Endothelial cell of umbilical vein (primary cell): Measurements from ENCODE around the gene KRTAP19-8. TPM values are rescaled to one million over a fixed set of nuclear protein-coding genes. Genes with fewer than 3 reads are reported as not detected.

ENCODE experiments used
- BruUV-seq: library from RNA; stranded (reverse); fragments of 400-500 nt; replicated peaks from 2 replicates; lab custom pipeline; 2021; lab: Mats Ljungman, UMichigan
- CTCF ChIA-PET: fragments of 300-600, 350-600 bp; sonication (Branson Sonifier 250); formaldehyde crosslinking; loops from one replicate; lab custom pipeline; 2021; ENCODE audit warnings: antibody characterized with exemption, inconsistent platforms; lab: Charles Lee
- POLR2A ChIA-PET: fragments of 300-600, 350-600 bp; sonication (Branson Sonifier 250); formaldehyde crosslinking; loops from one replicate; lab custom pipeline; 2021; ENCODE audit warnings: antibody characterized with exemption, inconsistent platforms; lab: Charles Lee
- DNase-seq: peaks from one replicate; pipeline ENCODE4 v3.0.0-alpha.2; 2011; ENCODE audit warnings: low read depth, low spot score
- FAIRE-seq: peaks from 2 replicates; lab custom pipeline; 2011; peaks lifted over from hg19 to GRCh38; lab: Jason Lieb, UNC
- H2AFZ ChIP-seq: 2 replicates; pipeline ENCODE4 v1.6.0; 2012; ENCODE audit warnings: low read depth, low read length, control low read depth, inconsistent platforms
- H3K27ac ChIP-seq: 2 replicates; pipeline ENCODE4 v1.5.1; 2011; ENCODE audit warnings: low read depth, mild to moderate bottlenecking, control low read depth, low read length, moderate library complexity; ENCODE audit not compliant: insufficient read depth
- H3K27me3 ChIP-seq, 2 experiments: 2 replicates each; pipeline versions ENCODE4 v1.6.0 to v1.6.1; 2011; ENCODE audit warnings: low read length in 2 of 2, mixed read lengths in 1 of 2; ENCODE audit not compliant: control insufficient read depth in 2 of 2, insufficient read depth in 2 of 2
- H3K36me3 ChIP-seq, 2 experiments: 2 replicates in 1 of 2; 3 replicates in 1 of 2; pipeline ENCODE4 v1.5.1; 2011; ENCODE audit warnings: low read length in 2 of 2, mild to moderate bottlenecking in 1 of 2, moderate library complexity in 1 of 2; ENCODE audit not compliant: control insufficient read depth in 2 of 2, insufficient read depth in 2 of 2; ENCODE audit errors: extremely low read depth in 1 of 2
- H3K4me1 ChIP-seq: 3 replicates; pipeline ENCODE4 v1.5.1; 2011; ENCODE audit warnings: mild to moderate bottlenecking, low read length; ENCODE audit not compliant: control insufficient read depth, insufficient read depth; ENCODE audit errors: extremely low read depth
- H3K4me2 ChIP-seq: 2 replicates; pipeline ENCODE4 v1.6.1; 2011; ENCODE audit warnings: low read length, control low read depth, mixed read lengths; ENCODE audit not compliant: insufficient read depth
- H3K4me3 ChIP-seq, 3 experiments: fragments of 200-600 bp in 1 of 3; sonication (generic), shearing (Covaris generic) in 1 of 3; replicated peaks in 1 of 3; 2 replicates each; pipeline ENCODE4 v1.5.1; 2011 to 2016; ENCODE audit warnings: control low read depth in 3 of 3, low read length in 3 of 3, mild to moderate bottlenecking in 2 of 3, inconsistent platforms in 1 of 3, low read depth in 1 of 3, moderate library complexity in 1 of 3; ENCODE audit not compliant: insufficient read depth in 1 of 3
- H3K79me2 ChIP-seq: 2 replicates; pipeline ENCODE4 v1.6.0; 2012; ENCODE audit warnings: low read length, inconsistent platforms; ENCODE audit not compliant: control insufficient read depth, insufficient read depth
- H3K9ac ChIP-seq: replicated peaks from 2 replicates; pipeline ENCODE3; 2011; ENCODE audit warnings: low read length, control low read depth; ENCODE audit not compliant: insufficient read depth; ENCODE audit errors: extremely low read depth
- H3K9me1 ChIP-seq: replicated peaks from 3 replicates; pipeline ENCODE4 v1.6.0; 2011; ENCODE audit warnings: mild to moderate bottlenecking, low read length; ENCODE audit not compliant: control insufficient read depth, insufficient read depth; ENCODE audit errors: extremely low read depth
- H3K9me3 ChIP-seq: replicated peaks from 2 replicates; pipeline ENCODE4 v1.5.1; 2012; ENCODE audit warnings: low read length, inconsistent platforms; ENCODE audit not compliant: control insufficient read depth, insufficient read depth
- H4K20me1 ChIP-seq: replicated peaks from 2 replicates; pipeline ENCODE3; 2011; ENCODE audit warnings: mild to moderate bottlenecking, low read length; ENCODE audit not compliant: control insufficient read depth, insufficient read depth; ENCODE audit errors: extremely low read depth
- CTCF ChIP-seq, 2 donors: IDR thresholded peaks; 1 replicate in 1 of 2; 2 replicates in 1 of 2; pipeline ENCODE4 v1.5.1; 2011; ENCODE audit warnings: low read length in 2 of 2, mild to moderate bottlenecking in 2 of 2, moderate library complexity in 2 of 2, control low read depth in 1 of 2, inconsistent platforms in 1 of 2, low read depth in 1 of 2; ENCODE audit not compliant: insufficient read depth in 1 of 2; ENCODE audit errors: extremely low read depth in 1 of 2
- EZH2 ChIP-seq: IDR thresholded peaks from 2 replicates; pipeline ENCODE4 v1.6.1; 2012; ENCODE audit warnings: borderline replicate concordance, low read depth, mild to moderate bottlenecking, moderate library complexity, low read length, inconsistent platforms; ENCODE audit not compliant: severe bottlenecking
- FOS ChIP-seq: IDR thresholded peaks from 2 replicates; pipeline ENCODE4 v1.6.1; 2011; ENCODE audit warnings: mild to moderate bottlenecking, low read length, moderate library complexity, borderline replicate concordance; ENCODE audit not compliant: insufficient read depth
- GATA2 ChIP-seq: IDR thresholded peaks from 2 replicates; pipeline ENCODE4 v1.7.0; 2011; ENCODE audit warnings: low read depth, mild to moderate bottlenecking, moderate library complexity, mixed read lengths, low read length; ENCODE audit not compliant: insufficient read length, insufficient read depth
- JUN ChIP-seq: IDR thresholded peaks from 2 replicates; pipeline ENCODE4 v1.6.1; 2011; ENCODE audit warnings: borderline replicate concordance, low read depth; ENCODE audit not compliant: insufficient read length, insufficient read depth
- MYC ChIP-seq: IDR thresholded peaks from one replicate; pipeline ENCODE4 v1.6.1; 2011; ENCODE audit warnings: mild to moderate bottlenecking, low read depth, low read length
- POLR2A ChIP-seq: IDR thresholded peaks from 2 replicates; pipeline ENCODE4 v1.6.1; 2012; ENCODE audit warnings: low read depth, mild to moderate bottlenecking, control low read depth, low read length
- POLR2AphosphoS5 ChIP-seq: IDR thresholded peaks from 2 replicates; pipeline ENCODE4 v1.6.1; 2012; ENCODE audit warnings: low read depth, mild to moderate bottlenecking, control low read depth, low read length, moderate library complexity; ENCODE audit not compliant: insufficient read depth
- dilution Hi-C: fragments of 300-500 bp; cut with MboI; formaldehyde crosslinking; loops from one replicate; pipeline ENCODE4 v1.15.0; 2019; ENCODE audit warnings: low sequenced_read_pairs; ENCODE audit not compliant: extremely low pct_ligation_motif_present
- intact Hi-C: fragments of 100-400 bp; cut with micrococcal nuclease; formaldehyde crosslinking; loops from one replicate; pipeline ENCODE4 v1.10.0; 2022
- polyA plus RNA-seq, 4 experiments: library from polyadenylated mRNA; depleted of rRNA in 3 of 4; stranded (reverse) in 3 of 4; unstranded in 1 of 4; fragments of >200 nt; gene quantifications; 2 replicates each; pipeline versions ENCODE4 v1.2.1 to v1.2.3, GENCODE V29; 2011 to 2012; ENCODE audit warnings: missing spikeins in 1 of 4
- total RNA-seq: library from RNA; stranded (reverse); gene quantifications from 2 replicates; pipeline ENCODE4 v1.2.3, GENCODE V29; 2021

Gene KRTAP19-8
- total and polyA plus RNA-seq, 2 donors (not counting 3 experiments of a cell fraction or from before 2014, with no cell fraction given): not detected

DNA sequence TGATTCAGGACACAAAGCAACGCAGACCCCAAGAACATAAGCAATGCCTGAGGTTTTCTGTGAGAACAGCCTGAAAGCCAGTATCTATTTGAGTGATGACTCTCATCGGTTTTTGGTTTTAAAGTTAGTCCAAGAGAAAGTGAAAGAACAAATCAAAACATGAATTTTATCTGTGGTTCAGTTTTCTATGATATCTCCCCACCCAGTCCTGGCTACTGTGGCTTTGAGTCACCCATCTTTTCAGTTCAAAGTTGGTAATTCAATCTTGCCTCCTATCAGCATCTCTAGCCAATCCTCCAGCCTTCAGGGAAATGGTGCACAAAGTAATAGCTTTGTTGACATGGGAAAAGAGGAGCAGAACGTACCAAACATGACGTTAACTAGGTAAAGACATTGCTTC, 40.5 kb upstream of the KRTAP19-8 start:
- dilution Hi-C loops: no loop called here
- CTCF ChIA-PET: no interaction called here

More for the DNA sequence above, 40.5 kb upstream of the KRTAP19-8 start:
- Histone ChIP-seq H2AFZ (no peak overlapping the region), H3K9ac (no peak overlapping the region), H3K9me1 (no peaks in the 10 kb centered on the region), H3K9me3 (no peaks in the 10 kb centered on the region), H3K36me3 (no peaks in the 10 kb centered on the region), H3K4me1 (no peaks in the 10 kb centered on the region), H3K79me2 (no peaks in the 10 kb centered on the region), H3K4me3 (no peak overlapping the region), H3K4me2 (no peak overlapping the region), H3K27me3 (no peaks in the 10 kb centered on the region), H3K27ac (no peak overlapping the region), H4K20me1 (no peaks in the 10 kb centered on the region)
- POLR2A ChIA-PET: no interaction called here
- BruUV-seq: no TSS peak
- intact Hi-C loops: no loop called here
- DNase-seq: no peak
- FAIRE-seq: no peak
- no peak for TF ChIP-seq GATA2
- no peak for TF ChIP-seq POLR2A
- TF ChIP-seq EZH2: no peak
- TF ChIP-seq JUN: no peak
- no peak for TF ChIP-seq CTCF (IDR thresholded peaks at IDR 0.05; ENCODE audit: extremely low read depth in 1 of 2, insufficient read depth in 1 of 2, low read depth in 1 of 2, low read length in 2 of 2)
- TF ChIP-seq POLR2AphosphoS5: no peak
- no peak for TF ChIP-seq FOS
- no peak for TF ChIP-seq MYC
